NCI-H2196 (cell line): ENCODE results near the gene PARVB.
"Not testable (repeated sequence)": the region's sequence is repeated elsewhere in the genome, so short reads cannot be mapped to it uniquely, and the experiment has no call there.

ENCODE experiments used
- DNase-seq: peaks from one replicate; lab custom pipeline; 2025; ENCODE audit not compliant: unreplicated experiment; lab: John Stamatoyannopoulos, UW

The PARVB gene

DNA sequence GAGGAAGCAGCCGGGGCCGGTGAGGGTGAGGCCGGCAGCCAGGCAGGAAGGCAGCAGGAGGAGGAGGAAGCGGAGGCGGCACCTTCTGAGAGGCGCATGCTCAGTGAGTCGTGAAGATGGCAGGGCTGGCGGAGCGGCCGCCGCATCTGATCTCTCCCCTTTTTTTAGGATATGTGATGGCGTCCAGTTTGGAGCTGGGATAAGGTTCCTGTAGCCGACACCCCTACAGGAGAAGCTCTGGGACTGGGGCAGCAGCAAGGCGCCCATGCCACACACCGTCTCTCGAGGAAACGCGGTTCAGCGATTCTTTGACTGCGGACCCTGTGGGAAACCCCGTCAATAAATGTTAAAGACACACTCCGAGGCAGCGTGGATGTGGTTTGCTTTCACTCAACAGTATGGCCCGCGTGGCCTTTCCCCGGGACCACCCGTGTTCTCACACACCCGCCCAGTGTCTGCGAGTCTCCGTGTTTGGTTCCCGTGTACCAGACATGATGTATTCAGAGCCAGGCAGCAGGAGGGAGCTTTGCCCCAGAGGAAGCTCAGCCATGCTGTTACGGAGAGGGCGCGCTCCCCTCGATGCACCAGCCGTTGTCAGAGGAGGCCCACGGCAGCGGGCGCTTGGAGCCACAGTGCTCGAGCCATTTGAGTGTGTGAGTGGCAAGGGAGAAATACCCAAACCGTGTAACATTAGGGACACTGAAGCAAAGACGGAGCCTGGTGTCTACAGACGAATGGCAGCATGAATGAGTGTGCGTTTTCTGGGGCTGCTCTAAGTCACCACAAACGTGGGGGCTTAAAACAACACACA, 27.7 kb upstream of the PARVB start:
- no peak for DNase-seq

DNA sequence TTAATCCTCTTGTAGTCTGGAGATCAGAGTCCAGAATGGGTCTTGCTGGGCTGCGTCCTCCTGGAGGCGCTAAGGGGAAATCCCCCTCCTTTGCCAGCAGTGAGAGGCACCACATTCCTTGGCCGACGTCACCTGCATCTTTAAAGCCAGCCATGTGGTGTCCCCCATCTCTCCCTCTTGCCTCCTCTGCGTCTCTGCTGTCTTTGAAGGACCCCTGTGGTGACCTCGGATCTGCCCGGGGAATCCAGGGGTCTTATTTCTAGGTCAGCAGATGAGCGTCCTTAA, 27.2 kb upstream of the PARVB start:
- DNase-seq = no peak

DNA sequence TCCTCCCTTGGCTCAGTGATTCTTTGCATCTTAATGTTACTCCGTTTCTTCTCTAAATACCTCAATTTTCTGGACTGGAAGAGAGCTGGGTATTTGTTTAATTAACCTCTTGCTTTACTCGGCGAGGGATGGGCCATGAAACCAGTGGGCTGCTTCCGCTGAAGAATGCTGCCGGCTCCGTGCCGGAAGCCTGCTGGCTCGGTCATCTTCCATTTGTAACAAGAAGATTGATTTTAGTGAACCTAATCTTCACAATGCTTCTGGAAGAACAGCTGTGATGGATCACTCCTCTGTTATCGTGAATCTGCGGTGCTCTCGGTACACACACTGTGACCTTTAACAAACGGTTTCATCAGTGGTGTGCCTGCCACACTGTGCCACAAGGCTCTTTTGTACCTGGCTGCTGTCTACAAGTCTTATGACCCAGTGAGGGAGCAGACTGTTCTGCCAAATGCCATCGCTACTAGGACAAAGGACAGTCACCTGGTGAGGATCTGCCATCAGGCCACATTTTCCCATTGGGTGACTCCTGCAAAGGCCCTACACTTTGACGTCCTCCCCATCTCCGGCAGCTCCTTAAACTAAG, 25.3 kb upstream of the PARVB start:
- no peak for DNase-seq

DNA sequence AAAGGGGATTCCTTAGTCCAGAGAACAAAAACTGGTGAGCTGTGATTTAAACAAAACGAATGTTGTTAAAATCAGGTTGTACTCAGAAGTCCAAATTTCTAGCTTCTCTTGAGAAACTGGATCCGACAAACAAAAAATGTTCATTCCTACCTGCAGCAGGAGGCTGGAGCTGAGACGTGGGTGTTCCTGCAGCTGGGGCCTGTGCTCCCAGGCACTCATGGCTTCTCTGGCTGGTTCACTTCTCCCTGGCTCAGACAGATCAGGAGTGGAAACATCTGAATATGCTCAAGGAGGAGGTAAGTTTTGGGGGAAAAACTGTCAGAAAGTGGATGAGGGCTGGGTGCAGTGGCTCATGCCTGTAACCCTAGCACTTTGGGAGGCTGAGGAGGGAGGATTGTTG, 24.7 kb upstream of the PARVB start:
- no peak for DNase-seq

DNA sequence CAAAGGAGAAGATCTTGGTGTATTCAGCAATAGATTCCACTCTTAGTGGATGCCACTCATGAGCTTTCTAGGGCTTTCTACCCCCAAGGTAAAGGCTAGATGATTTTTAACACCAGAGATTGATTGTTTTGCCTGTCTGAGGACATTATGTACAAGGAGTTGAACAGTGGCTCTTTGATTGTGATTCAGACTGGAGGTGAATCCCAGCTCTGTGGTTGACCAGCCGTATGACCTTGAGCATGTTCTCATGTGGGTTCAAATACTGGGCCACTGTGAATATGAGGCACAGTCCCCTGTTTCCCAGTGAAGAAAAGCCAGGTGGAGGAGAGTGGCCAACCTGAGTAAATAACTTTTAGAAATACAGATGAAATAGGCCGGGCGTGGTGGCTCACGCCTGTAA, 24.0 kb upstream of the PARVB start:
- no peak for DNase-seq

DNA sequence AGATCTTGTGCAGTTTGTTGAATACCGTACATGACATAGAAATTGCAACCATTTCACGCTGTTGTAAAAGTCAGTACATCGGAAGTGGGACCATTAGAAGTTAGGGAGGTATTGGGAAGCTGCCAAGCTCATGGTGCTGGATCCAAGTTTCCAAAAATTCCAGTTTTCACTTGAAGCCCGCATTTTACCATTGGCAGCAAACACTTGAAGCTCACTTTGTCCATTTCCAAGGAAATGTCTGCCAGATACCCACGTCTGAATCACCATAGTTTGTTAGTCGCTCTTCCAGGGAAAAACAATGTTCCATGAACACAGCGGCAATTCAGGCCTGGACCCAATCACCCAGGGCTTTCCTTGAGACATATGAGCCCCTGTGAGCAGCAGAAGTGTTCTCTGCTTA, 22.6 kb upstream of the PARVB start:
- DNase-seq = no peak

DNA sequence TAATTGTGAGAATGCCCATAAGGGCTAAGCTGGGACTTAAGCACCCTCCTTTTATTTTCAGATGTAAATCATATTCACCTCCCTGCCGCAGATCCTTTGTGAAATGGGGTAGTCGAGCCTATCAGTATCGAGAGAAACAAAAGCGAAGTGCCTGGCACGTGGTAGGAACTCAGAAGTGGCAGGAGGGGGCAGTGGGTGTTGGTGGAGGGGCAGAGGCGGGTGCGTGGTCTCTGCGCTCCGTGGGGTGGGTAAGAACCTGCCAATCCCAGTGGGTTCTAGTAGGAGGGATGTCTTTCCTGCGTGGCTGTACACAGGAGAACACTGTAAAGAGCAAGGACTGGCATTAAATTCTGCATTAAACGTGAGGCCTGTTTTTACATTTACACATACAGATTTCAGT, 21.8 kb upstream of the PARVB start:
- no peak for DNase-seq

DNA sequence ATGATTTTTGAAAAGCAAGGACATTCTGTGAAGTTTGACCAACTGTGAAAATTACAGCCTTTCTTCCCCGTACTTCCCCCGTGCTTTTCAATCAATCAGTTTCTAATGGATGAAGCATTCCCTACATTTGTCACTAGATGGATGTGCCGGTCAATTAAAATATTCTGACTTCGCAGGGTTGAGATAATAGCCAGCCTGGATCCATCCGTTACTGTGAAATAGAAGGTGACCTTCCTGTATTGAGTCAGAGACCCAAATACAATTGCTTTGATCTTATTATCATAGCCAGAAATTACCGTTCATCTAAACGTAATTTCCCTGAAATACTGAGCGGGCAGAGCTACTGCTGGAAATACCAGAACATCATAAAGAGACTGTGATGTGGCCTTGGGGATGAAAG, 21.1 kb upstream of the PARVB start:
- DNase-seq = no peak

DNA sequence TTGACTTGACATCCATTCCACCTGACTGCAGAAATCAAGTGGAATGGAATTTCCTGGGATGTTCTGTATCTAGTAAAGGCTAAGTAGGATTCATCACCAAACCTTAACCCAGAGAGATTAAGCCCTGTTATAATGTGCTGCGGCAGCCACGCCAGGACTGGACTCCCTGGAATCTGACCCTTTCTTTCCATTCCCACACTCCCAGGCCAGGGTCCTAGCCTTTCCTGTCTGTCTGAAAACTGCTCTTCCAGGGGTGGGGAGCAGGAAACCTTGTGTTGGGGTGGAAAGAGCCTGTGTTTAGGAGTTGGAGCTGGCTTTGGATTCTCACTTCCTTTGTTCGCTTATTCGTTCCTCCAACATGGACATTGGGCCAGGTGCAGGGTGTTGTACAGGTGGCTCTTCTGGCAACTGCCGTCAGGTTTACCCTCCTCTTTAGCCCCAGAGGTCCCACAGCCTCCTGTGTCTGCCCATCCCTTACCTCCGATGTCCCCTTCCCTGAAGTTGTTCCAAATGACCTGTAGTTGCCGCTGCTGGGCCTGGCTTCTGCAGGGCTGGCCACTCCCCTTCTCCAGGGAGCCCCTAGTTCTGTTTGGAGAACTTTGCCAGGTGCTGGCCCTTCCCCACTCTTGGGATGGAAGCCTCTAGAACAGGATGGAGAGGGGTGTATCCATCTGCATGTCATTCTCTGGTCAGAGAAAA, 20.5 kb upstream of the PARVB start:
- DNase-seq = no peak

DNA sequence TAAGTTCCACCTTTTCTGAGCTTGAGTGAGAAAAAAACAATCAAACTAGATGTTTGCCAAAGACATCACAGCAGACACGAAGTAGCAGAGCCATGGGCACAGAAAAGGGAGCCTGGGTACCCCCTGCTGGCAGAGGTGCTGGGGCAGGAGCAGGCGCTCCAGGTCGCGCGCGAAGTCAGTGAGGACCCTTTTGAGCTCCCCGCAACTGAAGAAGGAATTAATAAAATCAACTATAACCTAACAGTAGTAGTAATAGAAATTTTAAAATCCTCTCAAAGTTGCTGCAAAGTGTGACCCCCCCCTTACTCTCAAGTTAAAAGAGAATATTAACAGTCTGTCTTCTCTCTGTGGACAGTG, 20.0 kb upstream of the PARVB start:
- no peak for DNase-seq

DNA sequence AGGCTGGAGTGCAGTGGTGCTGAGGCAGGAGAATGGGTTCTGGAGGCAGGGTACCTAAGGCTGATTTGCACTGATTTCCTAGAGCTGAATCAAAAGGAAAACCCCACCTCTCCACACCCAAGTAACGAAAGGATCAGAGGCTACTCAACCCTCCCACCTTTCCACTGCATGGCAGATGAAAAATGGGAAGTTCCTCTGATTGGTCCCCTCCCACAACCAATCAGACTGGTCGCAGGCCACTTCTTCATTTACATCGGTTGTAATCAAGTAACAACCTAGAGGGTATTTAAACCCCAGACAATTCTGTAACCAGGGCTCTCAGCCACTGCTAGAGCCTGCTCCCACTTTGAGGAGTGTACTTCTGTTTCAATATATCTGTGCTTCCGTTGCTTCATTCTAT, 18.6 kb upstream of the PARVB start:
- DNase-seq = no peak

DNA sequence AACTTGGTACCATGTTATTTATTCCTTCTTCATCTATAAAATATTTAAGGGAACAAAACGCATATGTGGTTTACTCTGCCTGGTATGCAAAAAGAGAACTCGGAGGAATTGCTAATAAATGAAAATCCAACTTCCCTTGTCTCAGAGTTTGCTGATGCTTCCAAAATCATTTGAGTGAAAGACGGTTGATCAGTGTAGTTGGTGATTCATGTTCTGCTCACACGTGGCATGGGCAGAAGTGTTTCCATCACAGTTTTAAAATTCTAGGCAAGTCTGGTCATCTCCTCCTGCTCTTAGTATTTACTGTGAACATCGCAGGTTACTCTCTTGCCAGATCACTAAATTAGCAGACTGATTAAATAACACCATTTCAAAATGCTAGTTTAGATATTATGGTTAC, 11.9 kb upstream of the PARVB start:
- no peak for DNase-seq

DNA sequence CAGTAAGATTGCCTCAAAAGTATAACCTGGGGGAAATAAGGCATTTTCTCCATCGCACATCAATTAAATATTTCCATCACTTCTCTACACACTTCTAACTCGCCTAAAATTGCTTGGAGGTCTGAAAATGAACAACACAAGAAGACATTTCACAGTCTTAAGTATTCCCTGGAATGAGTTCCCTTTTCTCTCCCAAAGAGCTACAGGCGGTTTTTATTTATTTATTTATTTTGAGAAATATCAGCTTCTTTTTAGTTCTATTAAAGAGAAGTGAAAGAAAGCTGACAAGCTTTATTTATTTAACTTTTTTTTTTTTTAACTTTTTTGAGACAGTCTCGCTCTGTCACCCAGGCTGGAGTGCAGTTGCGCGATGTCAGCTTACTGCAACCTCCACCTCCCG, 11.5 kb upstream of the PARVB start:
- DNase-seq = no peak

DNA sequence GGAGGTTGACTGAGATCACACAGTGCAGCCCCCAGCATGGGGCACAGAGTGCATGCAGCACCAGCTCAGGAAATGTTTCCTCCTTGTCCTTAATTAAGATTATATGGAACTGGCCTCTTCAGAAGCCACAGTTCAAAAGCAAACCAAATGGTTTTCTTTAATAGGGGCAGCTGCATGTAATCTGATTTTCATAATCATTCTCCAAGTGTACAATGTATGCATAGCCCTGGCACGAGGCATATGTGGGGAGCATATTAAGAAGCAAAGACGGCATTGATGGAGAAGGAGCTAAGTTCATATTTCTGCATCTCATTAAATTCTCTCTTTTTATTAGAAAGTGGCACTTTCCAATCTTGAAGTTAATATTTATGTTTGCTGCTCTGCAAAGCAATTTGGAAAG, 9.9 kb upstream of the PARVB start:
- no peak for DNase-seq

DNA sequence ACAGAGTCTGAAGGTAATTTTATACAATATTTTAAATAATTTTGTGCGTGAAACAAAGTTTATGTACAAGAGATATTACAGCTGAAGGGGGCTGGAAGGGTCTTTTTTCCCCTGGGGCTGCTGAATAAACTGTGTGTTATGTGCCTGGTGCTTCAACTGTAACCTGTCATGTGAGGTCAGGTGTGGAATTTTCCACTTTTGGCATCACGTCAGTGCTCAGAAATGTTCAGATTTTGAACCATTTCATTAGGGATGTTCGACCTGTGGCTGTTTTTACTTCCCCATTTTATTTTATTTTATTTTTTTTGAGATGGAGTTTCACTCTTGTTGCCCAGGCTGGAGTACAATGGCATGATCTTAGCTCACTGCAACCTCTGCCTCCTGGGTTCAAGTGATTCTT, 7.5 kb upstream of the PARVB start:
- DNase-seq = not testable (repeated sequence)

DNA sequence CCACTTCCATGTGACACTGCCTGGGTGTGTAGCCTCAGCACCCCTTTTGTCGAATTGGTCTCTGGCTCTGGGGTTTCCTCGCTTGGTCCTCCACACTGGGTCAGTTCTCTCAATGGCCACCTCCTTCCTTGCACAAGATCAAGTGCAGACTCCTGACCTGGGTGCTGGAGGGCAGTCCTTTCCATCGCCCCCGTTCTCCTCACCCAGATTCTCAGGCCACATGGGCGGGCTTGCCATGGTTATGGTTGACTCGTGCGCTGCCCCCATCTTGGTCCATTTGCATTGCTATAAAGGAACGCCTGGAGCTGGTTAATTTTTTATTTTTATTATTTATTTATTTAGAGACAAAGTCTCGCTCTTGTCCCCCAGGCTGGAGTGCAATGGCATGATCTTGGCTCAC, 5.5 kb upstream of the PARVB start:
- DNase-seq = no peak

DNA sequence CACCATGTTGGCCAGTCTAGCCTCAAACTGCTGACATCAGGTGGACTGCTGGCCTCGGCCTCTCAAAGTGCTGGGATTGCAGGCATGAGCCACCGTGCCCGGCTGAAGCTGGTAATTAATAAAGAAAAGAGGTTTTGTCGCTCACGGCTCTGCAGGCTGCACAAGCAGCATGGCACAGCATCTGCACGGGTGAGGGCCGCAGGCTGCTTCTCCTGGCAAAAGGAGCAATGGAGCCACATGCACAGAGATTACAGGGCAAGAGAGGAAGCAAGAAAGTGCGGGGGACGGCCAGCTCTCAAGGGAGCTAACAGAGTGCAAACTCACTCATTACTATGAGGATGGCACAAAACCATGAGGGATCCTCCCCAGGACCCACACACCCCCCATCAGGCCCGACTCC, 4.7 kb upstream of the PARVB start:
- no peak for DNase-seq

DNA sequence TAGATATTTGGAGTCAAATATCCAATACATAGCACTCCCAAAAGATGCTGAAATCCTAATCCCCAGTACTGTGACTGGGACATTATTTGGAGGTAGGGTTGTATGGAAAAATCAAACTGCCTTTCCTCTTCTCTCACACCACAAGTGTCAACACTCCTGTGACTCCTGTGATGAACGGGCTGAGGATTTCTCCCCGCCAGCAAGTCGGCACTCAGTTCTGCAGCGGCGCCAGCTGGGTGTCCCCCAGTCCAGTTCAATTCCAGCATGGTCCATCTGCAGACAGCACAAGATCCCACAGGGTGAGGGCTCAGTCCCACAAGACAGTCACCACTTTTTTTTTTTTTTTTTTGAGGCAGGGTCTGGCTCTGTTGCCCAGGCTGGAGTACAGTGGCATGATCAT, 4.3 kb upstream of the PARVB start:
- no peak for DNase-seq

DNA sequence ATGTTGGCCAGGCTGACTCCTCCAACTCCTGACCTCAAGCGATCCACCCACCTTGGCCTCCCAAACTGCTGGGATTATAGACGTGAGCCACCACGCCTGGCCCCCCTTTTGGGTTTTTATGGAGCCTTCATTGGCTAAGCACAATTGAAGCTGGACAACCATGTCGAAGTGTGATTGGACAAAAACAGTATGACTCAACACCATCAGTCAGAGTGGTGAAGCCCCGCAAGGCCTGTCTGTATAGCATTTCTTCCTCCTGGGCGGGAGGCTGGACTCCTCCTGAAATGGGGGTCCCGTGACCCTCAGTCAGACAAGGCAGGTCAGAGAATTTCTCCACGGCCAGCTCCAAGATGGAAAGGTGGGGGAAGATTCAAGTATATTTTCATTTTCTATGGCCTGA, 3.1 kb upstream of the PARVB start:
- no peak for DNase-seq

DNA sequence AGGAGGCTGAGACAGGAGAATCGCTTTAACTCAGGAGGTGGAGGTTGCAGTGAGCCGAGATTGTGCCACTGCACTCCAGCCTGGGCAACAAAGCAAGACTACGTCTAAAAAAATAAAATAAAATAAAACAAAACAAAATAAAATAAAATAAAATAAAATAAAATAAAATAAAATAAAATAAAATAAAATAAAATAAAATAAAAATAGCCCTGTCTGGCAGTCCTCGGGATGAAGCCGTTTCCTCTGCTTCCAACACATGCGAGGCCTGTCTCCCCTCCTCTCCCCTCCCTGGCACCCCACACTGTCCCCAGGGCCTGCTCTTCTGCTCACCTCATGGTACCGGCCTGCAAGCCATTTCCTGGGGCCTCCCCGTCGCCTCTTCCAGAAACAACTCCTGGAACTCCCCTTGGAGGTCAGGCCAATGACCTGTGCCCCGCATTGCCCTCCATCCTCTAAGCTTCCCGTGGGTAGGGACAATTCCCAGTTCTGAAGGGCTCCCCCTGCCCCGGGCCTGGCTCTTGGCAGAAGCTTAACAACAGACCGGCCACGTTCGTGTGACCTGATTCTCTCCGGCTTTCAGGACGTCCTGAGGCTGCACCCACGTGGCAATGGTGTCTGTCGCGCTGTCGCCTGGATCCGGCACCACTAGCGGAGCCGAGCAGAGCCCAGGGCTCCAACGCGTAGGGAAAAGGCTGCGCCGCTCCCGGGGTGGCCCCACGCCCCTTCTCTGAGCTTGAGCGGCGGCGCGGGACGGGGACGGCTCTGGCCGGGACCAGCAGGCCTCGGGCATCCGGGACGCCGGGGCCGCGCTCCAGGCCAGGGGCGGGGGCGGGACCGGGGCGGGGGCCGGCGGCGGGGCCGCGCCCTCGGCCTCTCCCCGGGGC, 456 bp upstream of the PARVB start:
- DNase-seq = no peak

DNA sequence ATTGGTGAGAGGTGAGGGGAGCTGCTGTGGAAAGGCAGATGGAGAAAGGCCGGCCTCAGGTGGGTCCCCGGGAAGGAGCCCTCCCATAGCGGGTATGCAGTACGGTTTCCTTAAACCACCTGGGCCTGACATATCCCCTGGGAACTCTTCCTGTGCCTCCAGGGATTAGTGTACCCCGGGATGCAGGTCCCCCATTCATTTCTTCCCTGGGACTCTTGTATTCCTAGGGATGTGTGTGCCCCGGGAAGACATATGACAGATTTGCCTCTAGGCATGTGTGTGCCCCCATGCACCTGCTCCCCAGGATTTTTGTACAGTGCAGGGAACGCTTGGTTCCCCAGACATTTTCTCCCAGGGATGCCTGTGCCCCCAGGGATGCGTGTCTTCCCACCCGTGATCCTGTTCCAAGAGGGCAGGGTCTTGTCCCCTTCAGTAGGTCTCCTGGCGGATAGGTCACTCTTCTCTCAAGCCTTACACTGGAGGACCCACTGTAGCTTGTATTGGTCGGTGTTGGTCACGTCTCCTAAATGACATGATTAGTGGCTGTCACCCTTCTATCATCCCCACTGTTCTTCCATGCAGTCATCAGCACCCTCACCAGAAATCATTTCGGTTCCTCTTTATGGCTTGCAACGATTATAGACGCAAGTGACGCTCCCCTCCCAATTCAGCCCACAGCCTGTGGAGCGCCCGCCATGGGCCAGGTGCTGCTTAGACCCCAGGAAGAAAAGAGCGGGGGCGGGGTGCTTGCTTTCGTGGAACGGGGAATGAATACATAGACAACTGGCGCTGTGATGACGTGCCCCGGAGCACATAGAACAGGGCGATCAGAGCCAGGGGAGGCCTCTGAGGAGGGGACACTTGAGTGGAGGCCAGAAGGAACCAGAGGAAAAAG, 1.3 kb downstream of the PARVB start:
- DNase-seq = no peak
